NCI-H82 treated with DMSO at 0.1 percent for 48 hours (cell line): ENCODE measurements around the gene PBX3.

Experiments
- DNase-seq: peaks from one replicate; lab custom pipeline; 2025; ENCODE audit not compliant: unreplicated experiment; lab: John Stamatoyannopoulos, UW

The PBX3 gene

DNA sequence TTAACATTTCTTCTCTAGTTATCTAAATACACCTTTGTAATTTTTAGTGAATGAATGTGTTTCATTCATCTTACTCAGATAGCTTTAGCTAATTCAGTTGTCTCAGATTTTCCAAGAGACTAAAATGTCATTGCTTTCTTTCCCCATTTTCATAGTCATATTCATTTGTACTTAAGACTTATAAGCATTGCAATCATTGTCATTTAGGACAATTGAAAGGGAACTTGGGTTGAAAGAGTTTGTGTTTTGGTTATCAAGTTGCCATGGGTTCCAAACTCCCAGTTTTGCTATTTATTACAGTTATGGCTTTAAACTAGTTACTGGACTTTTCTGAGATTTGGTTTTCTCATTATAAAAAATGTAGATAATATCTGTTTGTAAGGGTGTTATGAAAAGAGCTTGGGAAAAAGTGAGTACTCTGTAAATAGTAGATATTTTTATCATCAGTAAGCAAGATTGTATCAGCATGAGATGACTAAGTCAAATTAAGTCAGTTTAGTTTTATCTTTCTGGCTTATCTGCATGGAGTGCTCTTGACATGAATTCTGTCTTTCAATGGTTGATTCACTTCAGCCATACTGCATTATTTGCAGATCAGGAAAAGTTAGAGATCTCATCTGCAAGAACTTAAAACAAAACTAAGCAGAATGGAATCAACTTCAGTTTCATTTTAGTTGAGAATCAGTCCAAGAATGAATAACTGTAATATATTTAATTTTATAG, 107.5 kb downstream of the PBX3 start:
- DNase-seq: no peak

DNA sequence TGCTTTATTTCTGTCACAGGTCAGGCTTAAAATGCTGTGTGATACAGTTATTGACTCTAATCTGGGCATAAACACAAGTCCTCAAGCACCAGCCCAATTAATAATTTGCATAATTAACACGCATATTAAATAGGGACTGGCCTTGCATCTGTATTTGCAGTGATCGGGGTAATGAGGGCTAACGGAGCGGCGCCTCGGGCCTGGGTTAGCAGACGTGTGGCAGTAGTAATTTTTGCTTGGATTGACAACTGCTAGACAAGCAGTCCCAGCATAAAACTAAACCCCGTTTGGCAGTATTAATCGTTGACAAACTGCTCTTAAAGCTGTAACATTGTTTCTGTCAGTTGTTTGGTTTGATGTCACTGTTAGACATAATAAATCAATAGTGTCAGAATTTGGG, 109.2 kb downstream of the PBX3 start:
- DNase-seq: no peak

DNA sequence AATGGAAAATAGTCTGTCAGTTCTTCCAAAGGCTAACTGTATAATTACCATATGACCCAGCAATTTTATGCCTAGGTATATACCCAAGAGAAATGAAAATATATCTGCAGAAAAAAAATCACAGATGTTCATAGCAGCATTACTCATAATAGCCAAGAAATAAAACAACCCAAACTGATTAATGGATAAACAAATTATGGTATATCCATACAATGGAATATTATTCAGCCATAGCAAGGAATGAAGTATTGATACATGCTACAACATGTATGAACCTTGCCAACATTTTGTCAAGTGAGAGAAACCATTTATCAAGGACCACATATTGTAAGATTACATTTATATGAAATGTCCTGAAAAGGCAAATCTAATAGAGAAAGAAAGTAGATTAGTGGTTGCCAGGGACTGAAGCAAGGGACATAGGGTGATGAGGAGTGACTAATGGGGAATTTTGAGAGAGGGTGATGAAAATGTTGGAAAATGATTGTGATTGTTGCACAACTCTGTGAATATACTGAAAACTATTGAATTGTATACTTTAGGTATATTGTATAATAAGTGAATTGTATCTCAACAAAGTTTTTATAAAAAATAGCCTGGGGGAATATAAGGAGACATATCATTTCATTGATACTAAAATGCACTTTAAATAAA, 114.4 kb downstream of the PBX3 start:
- DNase-seq: no peak

DNA sequence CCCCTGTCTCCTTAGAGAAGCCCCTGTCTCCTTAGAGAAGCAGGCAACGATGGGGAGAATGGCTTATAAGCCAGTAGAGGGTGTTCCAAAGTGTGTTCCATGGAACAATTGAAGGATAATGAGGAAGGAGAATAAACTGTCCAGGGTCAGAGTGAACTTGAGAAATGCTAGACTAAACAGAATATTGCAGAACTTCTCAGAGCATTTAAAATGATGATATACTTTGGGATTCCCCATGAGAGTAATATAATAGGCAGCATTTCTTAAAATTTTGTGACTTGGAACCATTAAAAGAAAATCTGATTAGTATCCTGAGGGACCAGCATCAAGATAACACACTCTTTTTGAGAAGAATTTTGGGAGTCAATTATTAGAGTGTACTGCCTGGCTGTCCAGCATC, 116.8 kb downstream of the PBX3 start:
- no peak for DNase-seq

DNA sequence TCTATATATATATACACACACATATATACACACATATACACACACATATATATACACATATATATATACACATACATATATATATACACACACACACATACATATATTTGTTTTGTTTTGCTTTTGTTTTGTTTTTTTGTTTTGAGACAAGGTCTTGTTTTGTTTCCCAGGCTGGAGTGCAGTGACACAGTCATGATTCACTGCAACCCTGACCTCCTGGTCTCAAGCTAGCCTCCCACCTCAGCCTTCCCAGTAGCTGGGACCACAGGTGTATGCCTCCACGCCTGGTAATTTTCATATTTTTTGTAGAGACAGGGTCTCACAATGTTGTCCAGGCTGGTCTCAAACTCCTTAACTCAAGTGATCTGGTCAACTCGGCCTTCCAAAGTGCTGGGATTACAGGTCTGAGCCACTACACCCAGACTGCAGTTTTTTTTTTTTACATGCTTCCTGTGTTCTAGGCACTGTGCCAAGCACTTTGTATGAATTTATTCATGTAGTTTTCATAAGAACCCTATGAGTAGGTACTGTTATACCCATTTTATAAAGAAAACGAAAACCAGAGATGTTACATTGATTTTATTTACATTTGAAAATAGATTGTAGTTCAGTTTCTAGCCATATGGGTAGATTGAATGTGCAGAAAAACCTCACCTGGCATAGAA, 120.7 kb downstream of the PBX3 start:
- no peak for DNase-seq

DNA sequence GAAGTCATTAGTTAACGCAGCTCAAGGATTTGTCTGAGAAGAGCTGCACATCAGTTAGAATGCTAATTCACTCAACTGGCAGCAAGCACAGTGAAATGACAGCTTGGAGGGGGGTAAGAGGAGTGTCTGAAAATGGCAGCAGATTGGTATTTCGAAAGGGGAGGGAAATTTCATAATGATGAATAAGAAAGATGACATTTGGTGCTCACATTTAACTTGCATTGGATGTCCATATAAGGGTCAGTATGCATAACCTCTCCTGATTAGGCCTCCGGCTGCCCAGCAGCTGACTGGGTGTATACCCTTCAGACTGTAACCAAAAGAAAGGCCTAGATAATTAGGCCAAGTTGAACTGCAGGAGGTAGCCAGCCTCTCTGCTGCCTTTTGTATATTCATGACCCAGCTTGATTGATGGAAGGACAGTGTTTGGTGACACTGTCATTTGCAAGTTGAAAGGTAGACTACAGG, 131.0 kb downstream of the PBX3 start:
- no peak for DNase-seq

DNA sequence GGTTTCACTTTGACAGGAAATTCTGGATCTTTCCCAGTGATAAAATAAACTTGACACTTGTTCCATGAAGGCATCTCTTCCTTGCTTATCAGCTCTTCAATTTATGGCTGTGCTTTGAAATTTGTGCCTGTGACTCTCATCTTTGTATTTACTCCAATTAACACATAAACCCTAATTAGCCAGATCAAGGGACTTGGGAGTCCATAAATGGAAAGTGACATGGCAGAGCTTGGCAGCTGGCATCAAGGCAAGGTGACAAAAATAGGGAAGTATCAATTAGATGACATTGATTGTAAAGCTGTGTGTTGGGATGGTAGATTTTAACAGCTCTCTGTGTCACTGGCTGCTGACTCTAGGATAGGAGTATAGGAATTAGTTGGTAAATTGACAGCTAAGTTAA, 133.9 kb downstream of the PBX3 start:
- DNase-seq: no peak

DNA sequence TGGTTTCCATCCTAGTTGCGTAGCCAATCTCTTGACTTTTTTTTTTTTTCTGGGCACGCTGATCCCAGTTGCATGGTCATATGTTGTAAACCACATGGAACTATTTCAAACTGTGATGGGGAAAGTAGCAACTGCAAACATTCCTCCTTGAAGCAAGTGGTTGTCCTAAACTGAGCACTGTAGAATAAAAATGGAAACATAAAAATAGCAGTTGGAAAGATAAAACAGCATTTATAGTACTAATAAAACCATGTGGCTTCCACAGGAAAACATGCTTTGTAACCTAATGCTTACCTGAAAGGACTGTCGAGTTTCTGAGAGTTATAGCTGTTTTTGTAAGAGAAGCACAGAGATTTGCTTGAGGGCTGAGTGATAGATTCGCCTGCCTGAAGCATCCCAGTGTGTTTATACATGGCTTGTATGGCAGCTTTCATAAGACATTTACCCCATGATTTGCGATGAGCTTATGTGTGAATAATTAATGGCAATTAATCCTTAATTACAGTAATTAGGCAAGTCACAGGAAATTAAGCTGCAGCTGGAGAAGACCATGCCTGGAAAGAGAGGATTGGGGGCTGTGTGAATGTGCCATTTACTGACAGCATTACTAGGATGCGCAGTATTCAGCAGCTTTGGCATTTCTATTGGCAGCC, 136.5 kb downstream of the PBX3 start:
- DNase-seq: peak; percentile 43

DNA sequence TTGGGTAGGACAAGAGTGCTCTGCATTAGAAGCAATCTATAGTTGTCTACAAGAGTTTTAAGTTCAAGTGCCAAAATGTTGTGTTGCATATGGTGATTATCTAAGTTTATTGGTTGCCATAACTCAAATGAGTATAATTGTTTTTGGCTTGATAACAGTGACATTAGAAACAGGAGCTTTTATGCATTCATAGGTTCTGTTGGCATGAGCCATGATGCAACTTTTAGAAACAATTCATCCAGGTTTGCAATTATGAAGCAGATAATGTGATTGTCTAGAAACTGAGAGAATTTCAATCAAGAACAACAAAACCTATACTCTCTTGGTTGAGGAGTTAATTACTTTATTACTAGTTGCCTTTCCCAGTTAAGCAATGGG, 137.0 kb downstream of the PBX3 start:
- DNase-seq: no peak

DNA sequence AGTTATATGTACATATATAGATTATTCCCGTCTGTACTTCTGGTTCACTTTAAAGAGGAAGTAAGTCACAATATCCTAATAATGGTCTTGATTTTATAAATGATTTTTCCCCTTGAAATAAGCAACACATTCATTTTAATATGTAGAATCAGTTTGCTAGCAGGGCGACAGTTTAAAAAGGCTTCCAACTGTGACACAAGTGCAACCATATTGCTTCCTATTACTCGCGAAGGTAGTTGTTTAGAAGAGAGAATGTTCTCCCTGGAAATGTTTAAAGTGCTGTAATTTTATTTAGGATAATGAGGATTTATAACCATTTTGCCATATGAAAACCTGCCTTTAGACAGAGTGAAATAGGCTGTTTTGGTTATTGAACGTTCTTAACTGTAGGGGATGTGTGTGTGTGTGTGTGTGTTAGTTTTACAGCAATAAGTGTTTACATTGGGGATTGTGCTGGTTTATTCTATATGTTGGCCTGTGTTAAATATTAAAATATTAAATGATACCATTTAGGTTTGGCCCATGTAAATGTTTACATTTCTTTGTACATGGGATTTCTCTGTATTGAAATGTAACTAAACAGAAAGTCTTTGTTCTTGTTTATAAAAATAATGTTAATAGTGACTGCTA, 138.3 kb downstream of the PBX3 start:
- DNase-seq: no peak

DNA sequence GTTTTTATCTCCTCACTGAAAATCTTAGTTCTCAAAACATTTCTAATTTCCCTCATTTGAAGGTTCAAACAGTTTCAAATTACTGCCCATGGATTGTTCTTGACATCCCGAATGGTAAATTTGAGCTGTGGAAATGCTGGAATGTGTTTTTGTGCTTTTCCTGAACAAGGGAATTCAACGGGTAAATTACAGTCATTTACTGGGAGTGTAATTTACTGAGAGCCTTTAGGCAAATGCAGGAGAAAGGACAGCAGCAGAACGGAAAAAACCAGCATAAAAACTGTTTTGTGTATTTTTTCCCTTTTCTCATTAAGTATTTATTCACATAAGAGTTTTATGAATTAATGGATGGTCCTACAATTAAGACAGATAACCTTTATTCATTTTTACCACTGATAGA, 139.2 kb downstream of the PBX3 start:
- DNase-seq: no peak

DNA sequence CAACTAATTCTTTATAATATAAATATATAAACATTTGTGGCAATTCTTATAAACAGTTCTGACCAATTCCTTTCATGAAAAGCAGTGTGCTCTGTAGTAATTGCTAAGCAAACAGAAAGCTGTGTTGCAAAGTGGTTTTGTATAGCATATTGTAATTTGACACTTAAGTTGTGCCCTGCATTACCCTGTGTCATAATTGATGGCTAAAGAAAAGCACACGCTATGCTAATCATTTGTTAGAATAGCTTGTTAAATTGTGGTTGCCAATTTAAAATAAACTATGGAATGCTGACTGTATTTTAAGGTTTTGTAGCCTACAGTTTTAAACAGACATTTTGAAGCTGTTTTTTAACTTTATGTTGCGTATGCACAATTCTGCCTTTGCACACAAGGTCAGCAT, 140.0 kb downstream of the PBX3 start:
- no peak for DNase-seq

DNA sequence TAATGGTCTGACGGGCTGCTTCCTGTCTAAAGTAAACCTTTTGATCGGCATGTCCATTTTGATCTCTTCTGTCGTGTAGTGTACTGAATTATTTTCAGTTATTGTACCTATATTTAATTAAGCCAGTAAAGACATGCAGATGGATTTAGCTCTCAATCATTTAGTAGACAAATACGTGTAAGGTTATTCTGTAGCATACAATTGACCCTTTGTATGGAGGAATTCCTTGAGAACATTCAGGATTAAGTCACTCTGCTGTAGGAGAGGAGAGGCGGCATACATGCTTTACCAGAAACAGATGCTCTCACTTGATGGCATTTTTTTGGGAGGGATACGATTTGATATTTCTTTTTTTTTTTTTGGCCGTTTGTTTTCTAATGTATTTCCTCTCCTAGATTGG, 141.0 kb downstream of the PBX3 start:
- DNase-seq: no peak

DNA sequence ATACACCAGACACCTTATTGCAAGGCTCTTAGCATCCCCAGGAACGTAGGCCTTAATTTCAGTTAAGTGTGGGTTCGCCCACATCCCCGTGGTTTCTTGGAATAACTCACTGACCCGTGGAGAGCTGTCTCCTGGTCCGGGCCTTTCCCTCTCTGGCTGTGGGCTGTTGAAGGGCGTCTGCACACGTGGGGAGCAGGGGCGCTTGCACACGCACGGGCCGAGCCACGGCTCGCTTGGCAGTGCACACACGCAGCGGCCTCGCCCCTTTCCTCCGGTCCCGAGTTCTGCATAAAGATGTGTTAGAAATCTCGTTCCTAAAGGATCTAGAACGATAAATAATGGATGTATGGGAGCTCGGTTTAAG, 141.9 kb downstream of the PBX3 start:
- DNase-seq: no peak

DNA sequence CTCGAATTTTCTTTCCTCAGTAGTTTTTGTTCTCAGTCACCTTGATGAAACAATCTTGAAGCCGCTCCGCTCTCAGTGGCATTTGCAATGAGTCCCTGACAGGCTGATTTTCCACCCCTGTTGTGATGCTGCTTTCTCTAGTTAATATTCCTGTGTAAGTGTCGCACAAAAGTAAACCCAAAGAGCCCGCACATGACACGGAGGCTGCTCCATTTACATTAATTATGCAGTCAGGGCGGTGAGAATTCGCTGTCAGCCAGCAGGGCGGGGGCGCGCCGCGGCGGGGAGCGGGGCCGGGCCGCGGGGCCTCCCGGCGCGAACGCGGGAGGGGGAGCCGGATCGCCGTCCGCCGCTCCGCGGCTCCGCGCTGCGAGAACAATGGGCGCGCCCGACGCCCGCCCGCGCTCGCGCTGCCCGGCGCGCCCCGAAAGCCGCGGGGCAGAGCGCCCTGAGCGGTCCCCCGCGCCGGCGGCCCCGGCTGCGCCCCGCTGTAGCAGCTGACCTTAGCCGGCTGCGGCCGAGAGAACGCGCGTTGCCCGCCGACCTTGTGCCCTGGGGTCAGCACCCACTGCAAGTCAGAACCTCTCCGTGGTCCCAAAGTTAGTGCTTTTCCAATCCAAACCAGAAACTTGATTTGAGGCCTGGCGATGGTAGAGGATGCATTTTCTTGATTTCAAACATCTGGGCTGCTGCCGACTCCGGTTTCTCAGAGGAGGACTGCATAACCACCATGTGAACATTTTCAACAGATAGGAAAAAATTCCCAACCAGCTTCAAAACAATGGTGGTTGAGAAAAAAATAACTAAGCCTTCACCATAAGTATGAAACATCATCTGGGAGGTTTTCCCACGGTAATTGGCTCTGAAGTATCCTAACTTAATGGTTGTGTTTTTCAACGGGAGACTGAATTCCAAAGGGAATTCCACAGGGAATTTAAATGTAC, 142.6 kb downstream of the PBX3 start:
- DNase-seq: peak; percentile 26

DNA sequence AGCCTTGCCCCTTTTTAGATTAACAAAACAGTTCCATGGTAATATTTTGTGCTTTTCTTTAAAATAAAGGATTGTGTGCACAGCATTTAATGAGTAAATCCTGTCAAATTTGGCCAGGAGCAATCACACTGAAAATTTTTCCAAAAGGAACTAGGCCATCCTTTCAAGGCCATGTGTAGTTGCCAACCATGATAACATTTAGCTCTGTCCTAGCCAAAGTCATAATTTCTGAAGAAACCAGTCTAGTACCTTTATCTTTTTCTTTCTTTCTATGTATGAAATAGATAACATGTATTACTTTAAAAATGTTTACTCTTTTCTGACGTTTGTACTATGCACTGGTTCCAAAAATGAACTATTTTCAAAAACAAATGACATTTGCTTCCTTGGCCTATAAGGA, 143.7 kb downstream of the PBX3 start:
- no peak for DNase-seq

DNA sequence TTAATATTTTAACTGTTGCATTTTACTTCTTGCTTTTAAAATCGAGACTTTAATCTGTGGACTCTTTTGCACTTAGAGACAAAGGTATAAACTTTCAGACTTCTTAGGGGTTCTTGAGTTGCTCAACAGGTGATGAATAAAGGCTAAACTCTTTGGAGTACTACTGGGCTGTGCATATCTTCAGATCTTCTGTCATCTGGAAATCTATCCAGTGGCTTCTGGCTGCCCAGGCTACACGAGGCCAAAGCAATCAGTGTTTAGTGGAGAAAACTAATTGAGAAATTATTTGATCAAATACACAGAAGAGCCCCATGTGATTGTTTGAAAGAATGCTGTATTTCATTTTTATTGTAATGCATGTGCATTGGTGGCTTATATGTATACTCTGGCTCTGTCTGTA, 146.1 kb downstream of the PBX3 start:
- DNase-seq: no peak

DNA sequence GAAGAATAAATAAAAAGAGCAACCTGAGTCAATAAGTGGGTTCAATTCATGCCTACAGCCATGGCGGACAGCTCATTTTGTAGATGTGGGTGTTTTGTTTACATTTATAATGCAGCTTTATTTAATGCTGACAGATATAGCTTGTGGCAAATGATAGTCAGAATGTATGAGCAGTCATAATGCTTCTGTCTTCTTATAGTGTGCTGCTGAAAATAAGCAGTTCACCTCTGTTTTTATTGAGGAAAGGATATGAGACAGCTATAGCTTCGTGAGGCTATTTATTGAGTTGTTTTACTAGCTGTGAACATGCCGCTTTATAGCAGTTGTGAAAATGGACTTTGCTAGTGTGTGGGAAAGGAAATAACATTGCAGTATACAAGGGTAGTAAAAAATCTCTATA, 147.4 kb downstream of the PBX3 start:
- no peak for DNase-seq

DNA sequence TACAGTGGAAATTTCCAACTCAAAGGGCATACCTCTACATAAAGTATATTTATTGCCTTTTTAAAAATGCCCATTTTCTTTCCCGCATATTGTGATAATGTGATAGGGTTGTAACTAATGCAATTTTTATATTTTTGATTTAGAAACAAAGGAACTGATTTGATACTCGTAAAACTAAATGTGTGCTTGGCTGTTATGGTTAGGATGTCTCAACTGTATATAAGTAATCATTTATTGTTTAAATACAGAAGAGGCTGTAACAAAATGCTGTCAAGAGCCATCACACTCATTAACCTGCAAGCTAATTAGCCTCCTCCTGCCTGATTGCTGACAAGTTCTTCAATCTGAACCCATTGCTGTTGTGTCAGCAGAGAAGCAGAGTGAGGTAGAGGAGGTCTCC, 149.2 kb downstream of the PBX3 start:
- DNase-seq: no peak

DNA sequence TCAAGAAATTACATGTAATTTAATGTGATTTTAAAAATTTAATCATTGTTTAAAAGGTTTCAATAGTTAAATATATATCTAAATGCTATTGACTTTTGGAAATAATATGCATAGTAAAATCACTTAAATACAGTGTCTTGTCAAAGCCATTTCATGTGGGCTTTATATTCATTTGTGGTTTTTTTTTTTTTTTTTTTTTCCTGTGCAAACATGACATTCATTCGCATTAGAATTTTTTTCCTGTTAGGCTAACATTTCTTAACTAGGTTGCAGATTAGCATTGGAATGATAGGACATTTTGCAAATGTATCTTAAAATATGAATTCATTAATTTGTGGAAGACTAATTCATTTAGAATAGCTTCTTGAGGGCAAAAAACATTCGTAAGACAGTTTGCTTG, 149.8 kb downstream of the PBX3 start:
- no peak for DNase-seq
